Measurements from ENCODE around the gene MFSD12.

MFSD12 gene

GRCh38 chr19:3505598-3506383 is 51.6 kb downstream of the MFSD12 start, which contains the start of gene FZR1:
Gene FZR1 (plus strand): TSS chr19:3506311. CDS start chr19:3522990, 16,679 bp downstream.
- peak; percentile 100 for DNase-seq

DNA sequence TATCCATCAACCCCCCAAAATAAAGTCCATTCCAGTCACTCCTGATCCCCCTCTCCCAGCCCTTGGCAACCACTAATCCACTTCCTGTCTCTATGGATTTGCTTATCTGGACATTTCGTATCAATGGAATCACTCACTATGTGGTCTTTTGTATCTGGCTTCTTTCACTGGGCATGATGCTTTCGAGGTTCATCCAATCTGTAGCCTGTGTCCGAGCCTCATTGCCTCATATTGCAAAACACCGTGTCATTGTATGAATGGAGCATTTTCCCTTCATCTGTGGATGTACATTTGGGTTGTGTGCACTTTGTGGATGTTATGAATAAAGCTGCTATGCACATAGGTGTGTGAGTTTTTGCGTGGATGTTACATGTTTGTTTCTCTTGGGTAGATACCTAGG is 52.7 kb downstream of the MFSD12 start:
- no peak for DNase-seq

- no peak for DNase-seq
Measured at GRCh38 chr19:3503036-3503572, 54.3 kb downstream of the MFSD12 start.

GRCh38 chr19:3501780-3502179 is 55.6 kb downstream of the MFSD12 start:
- no peak for DNase-seq

DNA sequence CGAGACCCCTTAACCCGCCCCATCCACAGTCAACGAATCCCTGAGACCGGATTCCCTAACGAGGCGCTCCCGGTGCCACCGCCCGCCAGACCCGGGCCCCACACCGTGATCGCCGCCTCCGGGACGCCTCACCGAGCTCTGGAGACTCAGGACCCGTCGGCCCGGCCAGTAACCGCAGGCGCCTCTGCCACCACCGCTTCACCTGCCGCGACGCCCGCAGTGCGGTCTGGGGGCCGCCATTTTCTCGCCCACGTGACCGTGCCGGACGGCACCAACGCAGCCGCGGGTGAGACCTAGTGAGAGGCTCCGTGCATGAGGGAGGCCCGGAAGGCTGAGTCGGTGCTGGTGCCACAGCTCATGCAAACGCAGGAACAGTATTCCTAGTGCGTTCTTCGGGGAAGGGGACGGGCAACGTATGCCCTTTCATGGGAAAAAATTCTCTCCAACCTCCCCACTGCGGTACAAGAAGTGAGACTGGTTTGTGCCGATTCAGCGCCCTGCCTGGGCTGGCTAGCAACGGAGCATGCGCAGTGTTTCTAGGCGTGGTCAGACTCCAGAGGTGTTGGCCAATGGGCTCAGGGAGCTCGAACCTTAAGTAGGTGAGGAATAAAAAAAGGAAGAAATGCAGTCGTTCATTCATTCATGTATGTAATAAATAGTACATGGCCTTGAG is 56.8 kb downstream of the MFSD12 start, which contains the start of gene DOHH:
Gene DOHH, minus strand, starts transcription at position 246 of the 673 bp plus-strand sequence. CDS start 3,860 bp downstream, outside the sequence.
- peak; percentile 96 to 97 for DNase-seq

- no peak for DNase-seq
Measured at GRCh38 chr19:3499738-3500428, 57.5 kb downstream of the MFSD12 start.

GRCh38 chr19:3497757-3498520 is 59.4 kb downstream of the MFSD12 start:
- no peak for DNase-seq

- no peak for DNase-seq
Measured at GRCh38 chr19:3496392-3497273, 60.8 kb downstream of the MFSD12 start.

DNA sequence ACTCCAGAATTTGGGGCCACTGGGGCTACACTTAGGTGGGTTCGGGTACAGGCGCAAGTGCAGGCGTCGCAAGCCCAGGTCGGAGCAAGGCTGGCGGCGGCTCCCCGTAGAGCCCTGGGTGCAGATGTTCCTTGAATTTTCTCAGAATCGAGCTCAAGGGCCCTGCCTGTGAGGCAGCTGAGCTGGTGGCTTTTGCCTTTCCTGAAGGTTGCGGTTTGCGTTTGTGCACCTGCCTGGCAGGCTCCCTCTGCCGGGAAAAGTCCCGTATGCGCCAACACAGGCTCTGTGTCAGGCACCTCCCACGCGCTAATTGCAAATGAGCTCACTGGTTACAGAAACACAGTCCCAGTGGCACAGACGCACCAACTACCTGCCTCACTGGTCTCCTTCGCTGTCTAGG is 62.8 kb downstream of the MFSD12 start:
- peak; percentile 45 to 53 for DNase-seq
